Esophagus muscularis mucosa (tissue), 4 donors: ENCODE results near the gene KCNE1. TPM values are rescaled to one million over a fixed set of nuclear protein-coding genes. Genes with fewer than 3 reads are reported as not detected.

Source experiments
- DNase-seq: peaks from one replicate; pipeline ENCODE4 v3.0.0-alpha.2; 2017; ENCODE audit errors: extremely low spot score
- H3K27ac ChIP-seq, 4 donors: fragments of 200-600 bp; sonication (generic); replicated peaks in 1 of 4; 1 replicate in 3 of 4; 2 replicates in 1 of 4; pipeline ENCODE4 v1.5.1; 2016 to 2019; ENCODE audit warnings: mild to moderate bottlenecking in 1 of 4
- H3K27me3 ChIP-seq, 4 donors: fragments of 200-600 bp; sonication (generic); one replicate each; pipeline versions ENCODE4 v1.5.1 to v1.6.0; 2016 to 2019
- H3K36me3 ChIP-seq, 4 donors: fragments of 200-600 bp; sonication (generic); one replicate each; pipeline ENCODE4 v1.5.1; 2016 to 2019
- H3K4me1 ChIP-seq, 4 donors: fragments of 200-600 bp; sonication (generic); one replicate each; pipeline ENCODE4 v1.5.1; 2016 to 2019
- H3K4me3 ChIP-seq, 4 donors: fragments of 200-600 bp; sonication (generic); 1 replicate in 2 of 4; 2 replicates in 2 of 4; pipeline ENCODE4 v1.5.1; 2016 to 2019; ENCODE audit warnings: mild to moderate bottlenecking in 4 of 4, moderate library complexity in 1 of 4
- H3K9me3 ChIP-seq, 4 donors: fragments of 200-600 bp; sonication (generic); 1 replicate in 3 of 4; 2 replicates in 1 of 4; pipeline ENCODE4 v1.5.1; 2016 to 2019
- EP300 ChIP-seq: sonication (generic); formaldehyde crosslinking; IDR thresholded peaks from one replicate; pipeline ENCODE4 v1.6.1; 2017; ENCODE audit warnings: antibody characterized with exemption
- POLR2A ChIP-seq: fragments of 450-650 bp; IDR thresholded peaks from one replicate; pipeline ENCODE4 v1.6.1; 2017; ENCODE audit warnings: antibody characterized with exemption, moderate library complexity, mild to moderate bottlenecking, low read depth
- POLR2AphosphoS5 ChIP-seq, 2 donors: sonication (generic); formaldehyde crosslinking; IDR thresholded peaks; one replicate each; pipeline ENCODE4 v1.6.1; 2017; ENCODE audit warnings: antibody characterized with exemption in 2 of 2
- WGBS: methylation state at CpG from one replicate; pipeline ENCODE4 v1.1.5; 2018; 5-methylcytosine and 5-hydroxymethylcytosine counted together
- intact Hi-C: fragments of 100-400 bp; cut with DNase I; formaldehyde crosslinking; loops from one replicate; pipeline ENCODE4 v1.15.1; 2023
- total RNA-seq, 4 donors: library from RNA; depleted of rRNA; stranded (reverse); fragments of >200 nt; gene quantifications; one replicate each; pipeline versions ENCODE4 v1.1.0 to v1.2.1, GENCODE V29; 2016
- TF ChIP-seq, protein P1 (sequence below), 3 experiments: fragments of 200-600 bp in 2 of 3; fragments of 450-650 bp in 1 of 3; sonication (generic) in 2 of 3; IDR thresholded peaks; one replicate each; pipeline ENCODE4 v1.5.1; 2017 to 2019; ENCODE audit warnings: antibody characterized with exemption in 3 of 3, mild to moderate bottlenecking in 2 of 3, moderate library complexity in 1 of 3

The KCNE1 gene
- total RNA-seq, 4 donors from 2014 or later = 1.5 to 2.9 (median 2.2) TPM

DNA sequence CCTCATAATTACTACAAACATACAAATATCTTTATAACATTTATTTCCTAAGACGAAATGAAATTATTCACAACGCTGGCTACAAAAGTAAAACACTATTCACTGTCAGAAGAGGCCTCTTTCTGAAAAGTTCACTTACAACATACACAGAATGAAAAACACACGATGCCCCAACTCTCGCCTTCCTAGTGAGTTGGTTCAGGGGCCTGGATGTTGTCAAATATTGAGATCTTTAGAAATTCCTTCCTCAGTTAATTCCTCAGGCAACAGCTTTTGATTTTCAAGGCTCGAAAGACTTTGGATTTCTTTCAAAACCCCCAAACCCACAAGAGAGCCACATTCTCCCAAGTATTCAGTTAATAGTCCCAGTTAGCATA is 14.2 kb upstream of the KCNE1 start:
- Histone ChIP-seq H3K27ac (peak overlapping the region; percentile 85 to 89 (median 86)), H3K4me3 (peak overlapping the region; percentile 49 to 58 (median 52)), H3K27me3 (no peaks in the 10 kb centered on the region), H3K4me1 (peaks cover 53 to 70% (median 65%) of the 10 kb centered on the region in 4 donors), H3K36me3 (peaks cover 0 to 24% (median 12%) of the 10 kb centered on the region in 4 donors), H3K9me3 (no peaks in the 10 kb centered on the region)
- 10% methylated on average over 5 of the region's 5 CpGs for WGBS
- TF ChIP-seq POLR2AphosphoS5 (IDR thresholded peaks at IDR 0.05) = no peak
- no peak for DNase-seq
- intact Hi-C loops = no loop called here

DNA sequence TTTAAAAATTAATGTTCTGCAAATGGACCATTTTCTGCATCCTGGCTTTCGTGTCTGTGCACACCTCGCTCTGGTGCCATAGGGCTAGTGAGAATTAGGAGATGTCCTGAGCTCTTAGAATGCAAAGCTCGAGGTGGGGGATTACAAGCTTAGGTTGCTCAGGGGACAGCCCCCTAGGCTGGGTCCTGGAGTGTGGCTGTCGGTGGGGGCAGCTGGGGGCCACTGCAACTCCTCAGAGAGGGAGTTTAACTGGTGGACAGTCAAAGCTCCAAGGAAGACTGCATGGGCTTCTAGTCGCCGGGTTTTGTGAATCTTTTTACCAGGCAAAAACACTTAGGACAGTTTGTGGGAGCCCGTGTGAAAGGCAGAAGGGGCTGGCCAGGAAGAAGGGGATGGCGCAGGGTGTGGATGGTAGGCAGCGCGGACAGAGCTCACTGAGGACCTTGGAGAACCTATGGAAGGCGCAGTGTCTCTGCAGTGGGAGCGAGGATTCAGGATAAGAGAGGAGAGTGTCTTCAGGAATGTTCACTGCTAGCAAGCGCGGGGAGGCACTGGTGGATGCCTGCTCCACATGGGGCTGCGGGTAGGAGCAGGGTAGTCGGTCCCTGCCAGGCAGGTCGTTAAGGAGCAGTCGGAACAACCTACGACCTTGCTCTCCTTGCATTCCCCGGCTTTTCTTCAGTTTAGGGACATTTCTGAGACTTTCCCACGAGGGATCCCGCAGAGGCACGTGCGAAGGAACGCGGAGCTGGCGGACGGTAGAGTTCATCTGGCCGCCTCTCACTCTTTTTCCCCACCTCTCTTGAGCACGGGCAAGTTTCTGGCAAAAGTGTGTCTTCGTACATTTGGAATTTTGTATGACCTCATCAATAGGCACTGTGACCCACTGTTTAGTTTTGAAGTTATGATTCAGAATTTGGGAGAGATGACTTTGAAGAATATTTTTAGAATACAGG is 12.9 kb upstream of the KCNE1 start:
- Histone ChIP-seq H3K27me3 (no peaks in the 10 kb centered on the region), H3K9me3 (no peaks in the 10 kb centered on the region), H3K36me3 (peaks cover 7 to 37% (median 25%) of the 10 kb centered on the region in 4 donors), H3K27ac (peak overlapping the region; percentile 85 to 89 (median 86)), H3K4me1 (peaks cover 53 to 74% (median 69%) of the 10 kb centered on the region in 4 donors), H3K4me3 (peak overlapping the region; percentile 49 to 58 (median 52))
- intact Hi-C loops = loop anchor here (5.0 kb wide), 1 partner anchor 72 kb away; no protein-coding TSS in a partner anchor
- TF ChIP-seq POLR2AphosphoS5 (IDR thresholded peaks at IDR 0.05) (peak; percentile 31 to 41), POLR2A (no peak)
- WGBS = 48% methylated on average over 31 of the region's 31 CpGs
- DNase-seq = no peak

DNA sequence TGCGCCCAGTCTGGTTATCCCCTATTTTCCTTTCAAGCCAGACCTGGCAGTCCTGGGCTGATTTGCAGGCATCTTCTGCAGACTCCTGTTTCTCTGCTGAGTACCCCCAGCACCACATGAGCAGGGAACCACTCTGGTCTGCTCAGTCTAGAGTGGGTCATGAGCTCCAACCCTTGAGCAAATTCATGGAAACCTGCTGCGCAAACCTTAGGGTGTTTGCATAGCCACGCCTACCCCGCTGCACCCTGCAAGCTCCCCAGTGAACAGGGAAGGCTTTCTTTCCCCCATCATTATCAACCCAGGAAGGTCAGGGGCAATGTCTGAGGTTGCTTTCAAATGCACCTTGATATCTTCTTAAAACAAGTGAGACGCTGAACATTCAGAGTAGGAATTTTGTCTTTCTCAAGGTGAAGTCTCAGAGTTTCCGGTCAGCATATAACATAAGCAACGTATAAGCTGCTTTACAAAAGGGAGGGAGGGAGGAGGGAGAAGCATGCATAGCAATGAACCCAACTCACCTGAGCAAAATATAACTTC is 11.1 kb upstream of the KCNE1 start:
- TF ChIP-seq EP300 (no peak), POLR2A (no peak), POLR2AphosphoS5 (IDR thresholded peaks at IDR 0.05) (no peak)
- TF ChIP-seq, protein P1, sequence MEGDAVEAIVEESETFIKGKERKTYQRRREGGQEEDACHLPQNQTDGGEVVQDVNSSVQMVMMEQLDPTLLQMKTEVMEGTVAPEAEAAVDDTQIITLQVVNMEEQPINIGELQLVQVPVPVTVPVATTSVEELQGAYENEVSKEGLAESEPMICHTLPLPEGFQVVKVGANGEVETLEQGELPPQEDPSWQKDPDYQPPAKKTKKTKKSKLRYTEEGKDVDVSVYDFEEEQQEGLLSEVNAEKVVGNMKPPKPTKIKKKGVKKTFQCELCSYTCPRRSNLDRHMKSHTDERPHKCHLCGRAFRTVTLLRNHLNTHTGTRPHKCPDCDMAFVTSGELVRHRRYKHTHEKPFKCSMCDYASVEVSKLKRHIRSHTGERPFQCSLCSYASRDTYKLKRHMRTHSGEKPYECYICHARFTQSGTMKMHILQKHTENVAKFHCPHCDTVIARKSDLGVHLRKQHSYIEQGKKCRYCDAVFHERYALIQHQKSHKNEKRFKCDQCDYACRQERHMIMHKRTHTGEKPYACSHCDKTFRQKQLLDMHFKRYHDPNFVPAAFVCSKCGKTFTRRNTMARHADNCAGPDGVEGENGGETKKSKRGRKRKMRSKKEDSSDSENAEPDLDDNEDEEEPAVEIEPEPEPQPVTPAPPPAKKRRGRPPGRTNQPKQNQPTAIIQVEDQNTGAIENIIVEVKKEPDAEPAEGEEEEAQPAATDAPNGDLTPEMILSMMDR (IDR thresholded peaks at IDR 0.05) = no peak
- DNase-seq = no peak
- Histone ChIP-seq H3K36me3 (peaks cover 7 to 54% (median 39%) of the 10 kb centered on the region in 4 donors), H3K27me3 (no peaks in the 10 kb centered on the region), H3K4me1 (peaks cover 53 to 72% (median 68%) of the 10 kb centered on the region in 4 donors), H3K4me3 (no peak overlapping the region), H3K9me3 (no peaks in the 10 kb centered on the region), H3K27ac (peak overlapping the region; percentile 25 to 89 (median 56))
- intact Hi-C loops = loop anchor here (5.0 kb wide), 1 partner anchor 74 kb away; no protein-coding TSS in a partner anchor
- WGBS = 92% methylated on average over 7 of the region's 7 CpGs

DNA sequence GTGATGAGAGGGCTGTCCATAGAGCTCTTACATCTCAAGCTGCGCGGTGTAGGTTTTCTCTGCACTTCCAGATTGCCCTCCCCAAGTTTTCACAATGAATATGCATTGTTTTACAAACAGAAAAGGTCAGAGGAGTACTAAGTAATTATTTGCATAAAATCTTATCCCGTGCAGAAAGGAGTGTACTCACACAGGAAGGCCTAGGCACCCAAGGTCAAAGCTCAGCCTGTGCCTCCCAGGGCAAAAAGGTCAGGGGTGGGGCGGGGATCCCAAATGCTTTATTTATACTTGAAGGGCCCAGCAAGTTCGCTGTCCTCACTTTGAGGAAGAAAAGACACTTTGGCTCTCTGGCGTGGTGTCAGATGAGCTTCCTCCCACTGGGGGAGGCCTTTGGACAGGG is 10.3 kb upstream of the KCNE1 start:
- no peaks in the 10 kb centered on the region for H3K9me3 ChIP-seq
- H3K36me3 ChIP-seq = peaks cover 7 to 62% (median 46%) of the 10 kb centered on the region in 4 donors
- H3K4me1 ChIP-seq = peaks cover 45 to 64% (median 61%) of the 10 kb centered on the region in 4 donors
- TF ChIP-seq POLR2A (no peak), EP300 (no peak), POLR2AphosphoS5 (IDR thresholded peaks at IDR 0.05) (no peak)
- TF ChIP-seq, protein P1 (IDR thresholded peaks at IDR 0.05) = no peak
- intact Hi-C loops = loop anchor here (5.0 kb wide), 1 partner anchor 75 kb away; no protein-coding TSS in a partner anchor
- 71% methylated on average over 6 of the region's 6 CpGs for WGBS
- no peak for DNase-seq
- no peak overlapping the region for H3K4me3 ChIP-seq
- H3K27me3 ChIP-seq = no peaks in the 10 kb centered on the region
- peak overlapping the region; percentile 25 to 63 (median 51) for H3K27ac ChIP-seq

DNA sequence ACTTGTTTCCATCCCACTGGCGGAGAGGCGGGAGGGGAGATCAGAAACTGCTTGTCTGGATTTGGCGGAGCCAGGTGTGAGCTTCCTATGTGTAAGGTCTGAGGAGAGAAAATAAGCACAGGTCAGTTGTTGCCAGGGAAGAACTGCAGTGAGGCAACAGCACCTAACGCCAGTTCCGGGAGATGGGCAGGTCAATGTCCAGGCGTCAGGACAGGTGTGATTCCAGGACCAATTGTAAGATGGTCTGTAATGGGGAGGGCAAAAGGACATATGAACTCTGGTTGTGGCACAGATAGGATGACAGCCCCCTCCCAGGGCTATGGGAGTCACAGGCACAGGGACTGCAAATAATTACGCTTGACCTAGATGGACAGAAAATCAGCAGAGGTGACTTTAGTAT is 9.6 kb upstream of the KCNE1 start:
- 92% methylated on average over 7 of the region's 7 CpGs for WGBS
- H3K27ac ChIP-seq = peak overlapping the region; percentile 25 to 63 (median 51)
- no peaks in the 10 kb centered on the region for H3K9me3 ChIP-seq
- TF ChIP-seq EP300 (no peak), POLR2A (no peak), POLR2AphosphoS5 (IDR thresholded peaks at IDR 0.05) (no peak)
- TF ChIP-seq, protein P1 (IDR thresholded peaks at IDR 0.05) = no peak
- H3K4me3 ChIP-seq = no peak overlapping the region
- no peak for DNase-seq
- peaks cover 43 to 60% (median 58%) of the 10 kb centered on the region in 4 donors for H3K4me1 ChIP-seq
- no peaks in the 10 kb centered on the region for H3K27me3 ChIP-seq
- intact Hi-C loops = loop anchor here (5.0 kb wide), 1 partner anchor 76 kb away; no protein-coding TSS in a partner anchor
- peaks cover 7 to 69% (median 49%) of the 10 kb centered on the region in 4 donors for H3K36me3 ChIP-seq
